HCT116 (cell line): Measurements from ENCODE around the gene LRSAM1. TPM values are rescaled to one million over a fixed set of nuclear protein-coding genes. Genes with fewer than 3 reads are reported as not detected.

Experiments
- ATAC-seq: fragments of 200-7000 bp; cut with Tn5 transposase; 2 replicates; pipeline ENCODE4 v1.9.1; 2020; ENCODE audit warnings: mild to moderate bottlenecking, moderate library complexity
- BruUV-seq: library from RNA; stranded (reverse); fragments of 400-500 nt; replicated peaks from 2 replicates; lab custom pipeline; 2021; lab: Mats Ljungman, UMichigan
- CTCF ChIA-PET: fragments of 300-600 bp; sonication (Branson Sonifier 250); formaldehyde crosslinking; loops from one replicate; lab custom pipeline; 2021; ENCODE audit warnings: antibody characterized with exemption; lab: Charles Lee
- POLR2A ChIA-PET: fragments of 300-600, 350-600 bp; sonication (Branson Sonifier 250); formaldehyde crosslinking; loops from one replicate; lab custom pipeline; 2021; ENCODE audit warnings: antibody characterized with exemption; lab: Charles Lee
- RAD21 ChIA-PET, 2 experiments: fragments of 300-600 bp; sonication (Branson Sonifier 250); formaldehyde crosslinking; loops; one replicate each; lab custom pipeline; 2023; ENCODE audit warnings: low total read pairs in 2 of 2; ENCODE audit not compliant: uncharacterized antibody in 2 of 2, unreplicated experiment in 2 of 2, low non-redundant PET in 1 of 2; lab: Charles Lee
- DNase-seq: peaks from one replicate; pipeline ENCODE4 v3.0.0-alpha.2; 2010; ENCODE audit warnings: low read depth, low spot score
- H2AFZ ChIP-seq: fragments of 200-600 bp; shearing (Covaris generic), sonication (generic); 2 replicates; pipeline ENCODE4 v1.6.1; 2017; ENCODE audit warnings: low read depth, mixed run types, mixed read lengths, antibody characterized with exemption, low read length; ENCODE audit not compliant: poor library complexity, severe bottlenecking
- H3K27ac ChIP-seq: 2 replicates; pipeline ENCODE4 v1.5.1; 2012; ENCODE audit warnings: low read depth, low read length
- H3K27me3 ChIP-seq: fragments of 200-600 bp; sonication (generic); 2 replicates; pipeline ENCODE4 v1.6.1; 2016; ENCODE audit warnings: mixed run types, low read length, mixed read lengths; ENCODE audit not compliant: insufficient read depth
- H3K36me3 ChIP-seq, 2 experiments: fragments of 200-500 bp in 1 of 2; fragments of 200-600 bp in 1 of 2; sonication (Bioruptor generic) in 1 of 2; sonication (generic) in 1 of 2; 2 replicates each; pipeline versions ENCODE4 v1.5.1 to v1.6.1; 2014 to 2016; ENCODE audit warnings: low read length in 2 of 2, inconsistent platforms in 1 of 2, mixed read lengths in 1 of 2, mixed run types in 1 of 2; ENCODE audit not compliant: insufficient read depth in 2 of 2, control insufficient read depth in 1 of 2
- H3K4me1 ChIP-seq, 2 experiments: fragments of 200-600 bp in 1 of 2; sonication (generic) in 1 of 2; 2 replicates each; pipeline versions ENCODE4 v1.5.1 to v1.6.1; 2012 to 2017; ENCODE audit warnings: low read length in 2 of 2, inconsistent platforms in 1 of 2, mild to moderate bottlenecking in 1 of 2, mixed read lengths in 1 of 2, mixed run types in 1 of 2, moderate library complexity in 1 of 2; ENCODE audit not compliant: insufficient read depth in 2 of 2, control insufficient read depth in 1 of 2
- H3K4me2 ChIP-seq: fragments of 200-600 bp; sonication (generic); 2 replicates; pipeline ENCODE4 v1.6.1; 2017; ENCODE audit warnings: mixed run types, low read length, mixed read lengths
- H3K4me3 ChIP-seq, 2 experiments: fragments of 200-600 bp in 1 of 2; sonication (generic) in 1 of 2; replicated peaks in 1 of 2; 2 replicates each; pipeline ENCODE4 v1.5.1; 2011 to 2016; ENCODE audit warnings: low read length in 2 of 2, control low read depth in 1 of 2, low read depth in 1 of 2, mild to moderate bottlenecking in 1 of 2, mixed read lengths in 1 of 2, mixed run types in 1 of 2
- H3K79me2 ChIP-seq: fragments of 200-600 bp; sonication (generic); 2 replicates; pipeline ENCODE4 v1.6.1; 2017; ENCODE audit warnings: mild to moderate bottlenecking, mixed run types, low read length, moderate library complexity, mixed read lengths; ENCODE audit not compliant: insufficient read depth
- H3K9ac ChIP-seq: fragments of 200-600 bp; sonication (generic); 2 replicates; pipeline ENCODE4 v1.6.1; 2016; ENCODE audit warnings: low read length, mixed read lengths
- H3K9me2 ChIP-seq: fragments of 200-600 bp; sonication (generic), shearing (Covaris generic); 2 replicates; pipeline ENCODE4 v1.6.1; 2017; ENCODE audit warnings: mixed run types, mild to moderate bottlenecking, moderate library complexity; ENCODE audit not compliant: insufficient read depth
- H3K9me3 ChIP-seq, 2 experiments: fragments of 200-500 bp in 1 of 2; fragments of 200-600 bp in 1 of 2; sonication (Bioruptor generic) in 1 of 2; sonication (generic) in 1 of 2; 2 replicates each; pipeline ENCODE4 v1.6.1; 2014 to 2017; ENCODE audit warnings: low read length in 2 of 2, mixed read lengths in 2 of 2, inconsistent platforms in 1 of 2, low read depth in 1 of 2, mild to moderate bottlenecking in 1 of 2, mixed run types in 1 of 2, moderate library complexity in 1 of 2; ENCODE audit not compliant: control insufficient read depth in 1 of 2, insufficient read depth in 1 of 2
- H4K20me1 ChIP-seq: fragments of 200-600 bp; sonication (generic), shearing (Covaris generic); 2 replicates; pipeline ENCODE4 v1.6.1; 2017; ENCODE audit warnings: mixed run types, mild to moderate bottlenecking, moderate library complexity; ENCODE audit not compliant: insufficient read depth
- ATF3 ChIP-seq: IDR thresholded peaks from 2 replicates; pipeline ENCODE4 v1.6.1; 2012
- CBX3 ChIP-seq: IDR thresholded peaks from 2 replicates; pipeline ENCODE4 v1.6.1; 2012; ENCODE audit warnings: low read depth
- CEBPB ChIP-seq: IDR thresholded peaks from 2 replicates; pipeline ENCODE4 v1.6.1; 2012; ENCODE audit warnings: low read depth
- CTCF ChIP-seq, 3 experiments: fragments of 200-600 bp in 1 of 3; sonication (generic) in 1 of 3; IDR thresholded peaks in 2 of 3; conservative IDR thresholded peaks in 1 of 3; 2 replicates each; pipeline ENCODE4 v1.5.1; 2012 to 2017; ENCODE audit warnings: low read depth in 2 of 3, low read length in 2 of 3, antibody characterized with exemption in 1 of 3, borderline replicate concordance in 1 of 3, control low read depth in 1 of 3, mild to moderate bottlenecking in 1 of 3, mixed read lengths in 1 of 3, mixed run types in 1 of 3, moderate library complexity in 1 of 3; ENCODE audit not compliant: insufficient read depth in 1 of 3
- EGR1 ChIP-seq: IDR thresholded peaks from 2 replicates; pipeline ENCODE4 v1.6.1; 2012; ENCODE audit warnings: low read depth
- ELF1 ChIP-seq: IDR thresholded peaks from 2 replicates; pipeline ENCODE4 v1.6.1; 2012; ENCODE audit warnings: low read depth, borderline replicate concordance
- EZH2 ChIP-seq: fragments of 200-600 bp; sonication (generic); IDR thresholded peaks from 2 replicates; pipeline ENCODE4 v1.6.1; 2017; ENCODE audit warnings: antibody characterized with exemption, mixed run types
- EZH2phosphoT487 ChIP-seq: fragments of 200-600 bp; IDR thresholded peaks from 2 replicates; pipeline ENCODE4 v1.6.1; 2018; ENCODE audit warnings: antibody characterized with exemption, borderline replicate concordance
- FOSL1 ChIP-seq: IDR thresholded peaks from 2 replicates; pipeline ENCODE4 v1.6.1; 2012; ENCODE audit warnings: low read depth
- JUND ChIP-seq: IDR thresholded peaks from 2 replicates; pipeline ENCODE4 v1.6.1; 2012
- MAX ChIP-seq: IDR thresholded peaks from 2 replicates; pipeline ENCODE4 v1.6.1; 2012
- POLR2A ChIP-seq: IDR thresholded peaks from 2 replicates; pipeline ENCODE4 v1.7.0; 2011; ENCODE audit warnings: borderline replicate concordance; ENCODE audit not compliant: insufficient read depth, insufficient read length; ENCODE audit errors: extremely low read depth
- POLR2AphosphoS5 ChIP-seq: IDR thresholded peaks from 2 replicates; pipeline ENCODE4 v1.6.1; 2011; ENCODE audit warnings: mild to moderate bottlenecking, low read depth, low read length, moderate library complexity
- RAD21 ChIP-seq: IDR thresholded peaks from 2 replicates; pipeline ENCODE4 v1.6.1; 2012; ENCODE audit warnings: low read depth, mild to moderate bottlenecking
- SP1 ChIP-seq: IDR thresholded peaks from 2 replicates; pipeline ENCODE4 v1.6.1; 2012; ENCODE audit warnings: low read depth
- TCF7L2 ChIP-seq: IDR thresholded peaks from 2 replicates; pipeline ENCODE4 v1.7.0; 2011; ENCODE audit warnings: borderline replicate concordance, inconsistent platforms; ENCODE audit not compliant: insufficient read depth, insufficient read length; ENCODE audit errors: extremely low read depth
- YY1 ChIP-seq: IDR thresholded peaks from 2 replicates; pipeline ENCODE4 v1.6.1; 2011; ENCODE audit warnings: low read length, low read depth, moderate library complexity, mild to moderate bottlenecking; ENCODE audit not compliant: insufficient replicate concordance; ENCODE audit errors: extremely low read depth
- ZBTB33 ChIP-seq: IDR thresholded peaks from 2 replicates; pipeline ENCODE4 v1.6.1; 2011; ENCODE audit warnings: mild to moderate bottlenecking, low read length, moderate library complexity; ENCODE audit not compliant: insufficient replicate concordance; ENCODE audit errors: extremely low read depth
- ZFX ChIP-seq: fragments of 450-650 bp; IDR thresholded peaks from 2 replicates; pipeline ENCODE4 v1.6.1; 2017
- ZNF274 ChIP-seq: fragments of 200-500 bp; sonication (Bioruptor generic); IDR thresholded peaks from 2 replicates; pipeline ENCODE4 v1.6.1; 2014; ENCODE audit warnings: mild to moderate bottlenecking, low read depth, low read length, inconsistent platforms
- intact Hi-C: fragments of 100-400 bp; cut with micrococcal nuclease; formaldehyde crosslinking; loops from 2 replicates; pipeline ENCODE4 v1.10.0; 2022
- total RNA-seq: library from RNA; stranded (reverse); gene quantifications from one replicate; pipeline ENCODE4 v1.2.1, GENCODE V29; 2021; ENCODE audit not compliant: unreplicated experiment

Gene LRSAM1
- total RNA-seq, 1 experiment from 2014 or later = 25.9 TPM

GRCh38 chr9:127423934-127424675 lies 27.2 kb upstream of the LRSAM1 start, which contains the start of gene ZNF79:
Gene ZNF79, plus strand, starts transcription at chr9:127424382. Its CDS starts 406 bp downstream, at chr9:127424788.
- intact Hi-C loops = loop anchor here (1.0 kb wide), 1 partner anchor 210 kb away; no protein-coding TSS in a partner anchor
- ChIA-PET POLR2A (interaction anchor here (0.5 to 2.0 kb wide), 8 partner anchors 9 to 670 kb away, joined by 3 to 9 read pairs (median 4); partner anchors contain the start of gene SLC2A8), CTCF (interaction anchor here (1.0 to 1.6 kb wide), 3 partner anchors 12 to 483 kb away, joined by 3 to 4 read pairs (median 3); partner anchors contain the start of gene SLC2A8), RAD21 (no interaction called here)
- ATAC-seq = peak; percentile 93
- Histone ChIP-seq H2AFZ (peak within 1 kb of the TSS; percentile 63), H3K4me2 (peak within 1 kb of the TSS; percentile 97), H3K9ac (peak within 1 kb of the TSS; percentile 86), H3K9me3 (no peaks in the 10 kb centered on the region), H3K36me3 (peaks cover 0 to 3% of the 10 kb centered on the region in 2 experiments; a peak in 1 of 4 replicates), H3K27me3 (no peaks in the 10 kb centered on the region), H3K9me2 (no peaks in the 10 kb centered on the region), H3K79me2 (peaks cover 49% of the 10 kb centered on the region), H4K20me1 (no peaks in the 10 kb centered on the region), H3K4me3 (peak within 1 kb of the TSS; percentile 98 to 99), H3K4me1 (peaks cover 3 to 34% of the 10 kb centered on the region in 2 experiments; a peak in 3 of 4 replicates), H3K27ac (peak within 1 kb of the TSS; percentile 92)
- DNase-seq = peak; percentile 88
- no TSS peak for BruUV-seq
- TF ChIP-seq YY1 (peak; percentile 75), TCF7L2 (no peak), MAX (peak; percentile 77), ZNF274 (no peak), ZBTB33 (peak; percentile 80), EZH2 (no peak), ATF3 (no peak), ZFX (peak; percentile 53; the same call in 1 of the 2 replicates), CBX3 (no peak), CEBPB (no peak), JUND (no peak), CTCF (IDR thresholded peaks at IDR 0.05 in 2 of 3, conservative IDR thresholded peaks at IDR 0.05 in 1 of 3; ENCODE audit: borderline replicate concordance in 1 of 3, insufficient read depth in 1 of 3, low read depth in 2 of 3, low read length in 2 of 3) (no peak), POLR2AphosphoS5 (peak; percentile 76), POLR2A (peak; percentile 50), SP1 (peak; percentile 44), EGR1 (no peak), FOSL1 (no peak), RAD21 (no peak), ELF1 (no peak; the same call in 1 of the 2 replicates), EZH2phosphoT487 (no peak)
